IMR-90 (cell line): ENCODE data around the gene ISLR2. TPM values are rescaled to one million over a fixed set of nuclear protein-coding genes. Genes with fewer than 3 reads are reported as not detected.

ENCODE experiments used
- ATAC-seq: fragments of 200-7000 bp; cut with Tn5 transposase; 2 replicates; pipeline ENCODE4 v1.9.1; 2020; ENCODE audit warnings: low read depth, mild to moderate bottlenecking, moderate library complexity
- BruUV-seq: library from RNA; stranded (reverse); fragments of 400-500 nt; replicated peaks from 2 replicates; lab custom pipeline; 2021; lab: Mats Ljungman, UMichigan
- CTCF ChIA-PET: fragments of 300-600 bp; formaldehyde crosslinking; extraction: SDS; loops from one replicate; lab custom pipeline; 2021; ENCODE audit warnings: antibody characterized with exemption; lab: Yijun Ruan, JAX
- POLR2A ChIA-PET: fragments of 300-600 bp; sonication (Branson Sonifier 250); formaldehyde crosslinking; loops from one replicate; lab custom pipeline; 2022; ENCODE audit warnings: antibody characterized with exemption; ENCODE audit not compliant: unreplicated experiment; lab: Charles Lee
- DNase-seq: peaks from one replicate; pipeline ENCODE4 v3.0.0; 2013
- H2AFZ ChIP-seq: replicated peaks from 2 replicates; pipeline ENCODE3; 2013; ENCODE audit warnings: low read length, mild to moderate bottlenecking; ENCODE audit not compliant: poor library complexity
- H2AK5ac ChIP-seq: 2 replicates; pipeline ENCODE4 v1.6.1; 2013; ENCODE audit warnings: low read depth, low read length, inconsistent platforms
- H2AK9ac ChIP-seq: replicated peaks from 2 replicates; pipeline ENCODE3; 2013; ENCODE audit warnings: mild to moderate bottlenecking, low read depth, low read length, moderate library complexity; ENCODE audit not compliant: poor library complexity
- H2BK120ac ChIP-seq: 2 replicates; pipeline ENCODE4 v1.6.1; 2013; ENCODE audit warnings: low read depth, low read length, inconsistent platforms
- H2BK15ac ChIP-seq: 3 replicates; pipeline ENCODE4 v1.6.1; 2013; ENCODE audit warnings: low read depth, low read length, inconsistent platforms
- H2BK20ac ChIP-seq: 2 replicates; pipeline ENCODE4 v1.6.1; 2013; ENCODE audit warnings: low read depth, mild to moderate bottlenecking, inconsistent platforms, low read length, moderate library complexity
- H2BK5ac ChIP-seq: 2 replicates; pipeline ENCODE4 v1.6.1; 2013; ENCODE audit warnings: mild to moderate bottlenecking, low read depth, low read length, inconsistent platforms; ENCODE audit not compliant: poor library complexity, severe bottlenecking
- H3K14ac ChIP-seq: replicated peaks from 2 replicates; pipeline ENCODE4 v1.6.1; 2013; ENCODE audit warnings: low read depth, low read length, inconsistent platforms
- H3K18ac ChIP-seq: 2 replicates; pipeline ENCODE4 v1.6.1; 2013; ENCODE audit warnings: low read depth, low read length, control low read depth
- H3K23ac ChIP-seq: 2 replicates; pipeline ENCODE4 v1.6.1; 2013; ENCODE audit warnings: low read depth, low read length, inconsistent platforms
- H3K27ac ChIP-seq: 2 replicates; pipeline ENCODE4 v1.5.1; 2013; ENCODE audit warnings: mild to moderate bottlenecking, control low read depth, low read length; ENCODE audit not compliant: insufficient read depth
- H3K27me3 ChIP-seq: 2 replicates; pipeline ENCODE4 v1.6.1; 2013; ENCODE audit warnings: low read length; ENCODE audit not compliant: control insufficient read depth, insufficient read depth
- H3K36me3 ChIP-seq: 2 replicates; pipeline ENCODE4 v1.6.1; 2013; ENCODE audit warnings: low read length, mixed read lengths; ENCODE audit not compliant: control insufficient read depth, insufficient read depth
- H3K4ac ChIP-seq: 2 replicates; pipeline ENCODE4 v1.6.1; 2013; ENCODE audit warnings: low read depth, low read length, inconsistent platforms
- H3K4me1 ChIP-seq: 2 replicates; pipeline ENCODE4 v1.6.1; 2013; ENCODE audit warnings: low read length, mixed read lengths; ENCODE audit not compliant: control insufficient read depth, insufficient read depth
- H3K4me2 ChIP-seq: 2 replicates; pipeline ENCODE4 v1.6.1; 2013; ENCODE audit warnings: low read depth, mild to moderate bottlenecking, control low read depth, low read length, moderate library complexity
- H3K4me3 ChIP-seq: 2 replicates; pipeline ENCODE4 v1.5.1; 2013; ENCODE audit warnings: low read depth, mild to moderate bottlenecking, control low read depth, low read length, moderate library complexity; ENCODE audit not compliant: insufficient read depth
- H3K56ac ChIP-seq: 2 replicates; pipeline ENCODE4 v1.6.1; 2013; ENCODE audit warnings: low read length, inconsistent platforms; ENCODE audit not compliant: insufficient read depth; ENCODE audit errors: extremely low read depth
- H3K79me1 ChIP-seq, 2 experiments: 2 replicates each; pipeline ENCODE4 v1.6.1; 2013; ENCODE audit warnings: low read length in 2 of 2, inconsistent platforms in 1 of 2, low read depth in 1 of 2
- H3K9ac ChIP-seq: 2 replicates; pipeline ENCODE4 v1.6.1; 2013; ENCODE audit warnings: low read depth, low read length, control low read depth
- H3K9me1 ChIP-seq: 2 replicates; pipeline ENCODE4 v1.6.1; 2013; ENCODE audit warnings: low read length, inconsistent platforms; ENCODE audit not compliant: insufficient read depth
- H3K9me3 ChIP-seq: 2 replicates; pipeline ENCODE4 v1.6.1; 2013; ENCODE audit warnings: low read length; ENCODE audit not compliant: control insufficient read depth, insufficient read depth
- H4K20me1 ChIP-seq: 2 replicates; pipeline ENCODE4 v1.6.1; 2013; ENCODE audit warnings: low read length, inconsistent platforms; ENCODE audit not compliant: insufficient read depth
- H4K5ac ChIP-seq: 2 replicates; pipeline ENCODE4 v1.6.1; 2013; ENCODE audit warnings: mild to moderate bottlenecking, low read depth, low read length, control low read depth
- H4K8ac ChIP-seq, 2 experiments: 2 replicates each; pipeline ENCODE4 v1.6.1; 2013; ENCODE audit warnings: low read depth in 2 of 2, low read length in 2 of 2, control low read depth in 1 of 2, inconsistent platforms in 1 of 2
- H4K91ac ChIP-seq: 2 replicates; pipeline ENCODE4 v1.6.1; 2013; ENCODE audit warnings: low read depth, low read length, inconsistent platforms; ENCODE audit not compliant: insufficient read depth
- BHLHE40 ChIP-seq: fragments of 150-350 bp; IDR thresholded peaks from 2 replicates; pipeline ENCODE4 v1.6.1; 2016; ENCODE audit warnings: mild to moderate bottlenecking, low read depth, low read length
- CEBPB ChIP-seq: IDR thresholded peaks from 2 replicates; pipeline ENCODE4 v1.6.1; 2012; ENCODE audit warnings: low read depth, low read length, improper control_type of control experiment
- CHD1 ChIP-seq: IDR thresholded peaks from 2 replicates; pipeline ENCODE4 v1.6.1; 2012; ENCODE audit warnings: low read depth, low read length, improper control_type of control experiment
- CTCF ChIP-seq: conservative IDR thresholded peaks from 2 replicates; pipeline ENCODE4 v1.5.1; 2012; ENCODE audit warnings: mild to moderate bottlenecking, low read depth, low read length, improper control_type of control experiment
- ELK1 ChIP-seq: fragments of 150-350 bp; IDR thresholded peaks from 2 replicates; pipeline ENCODE4 v1.6.1; 2016; ENCODE audit warnings: low read depth, mild to moderate bottlenecking, low read length, moderate library complexity, borderline replicate concordance
- FOS ChIP-seq: fragments of 150-350 bp; IDR thresholded peaks from 2 replicates; pipeline ENCODE4 v1.6.1; 2016; ENCODE audit warnings: low read depth, low read length
- MXI1 ChIP-seq: IDR thresholded peaks from 2 replicates; pipeline ENCODE4 v1.6.1; 2012; ENCODE audit warnings: low read depth, mild to moderate bottlenecking, low read length, moderate library complexity, borderline replicate concordance
- NFE2L2 ChIP-seq: fragments of 150-350 bp; IDR thresholded peaks from 2 replicates; pipeline ENCODE4 v1.6.1; 2016; ENCODE audit warnings: low read depth, mild to moderate bottlenecking, low read length
- POLR2A ChIP-seq: IDR thresholded peaks from 2 replicates; pipeline ENCODE4 v1.6.1; 2012; ENCODE audit warnings: mild to moderate bottlenecking, low read depth, low read length
- RCOR1 ChIP-seq: IDR thresholded peaks from 2 replicates; pipeline ENCODE4 v1.6.1; 2012; ENCODE audit warnings: mild to moderate bottlenecking, low read length, improper control_type of control experiment; ENCODE audit not compliant: insufficient replicate concordance
- RFX5 ChIP-seq: IDR thresholded peaks from 2 replicates; pipeline ENCODE4 v1.8.0; 2012; ENCODE audit warnings: low read depth, mild to moderate bottlenecking, low read length, moderate library complexity
- SMC3 ChIP-seq: fragments of 150-350 bp; IDR thresholded peaks from 2 replicates; pipeline ENCODE4 v1.6.1; 2016; ENCODE audit warnings: low read depth, mild to moderate bottlenecking, antibody characterized with exemption, low read length, moderate library complexity
- WGBS, 2 experiments: methylation state at CpG; one replicate each; pipeline versions ENCODE4 v1.1.5 to v1.1.7; 2013; ENCODE audit warnings: missing lambda C conversion rate in 2 of 2; ENCODE audit not compliant: insufficient read length in 1 of 2; ENCODE audit errors: extremely low coverage in 2 of 2; 5-methylcytosine and 5-hydroxymethylcytosine counted together
- dilution Hi-C: fragments of 300-500 bp; cut with HindIII; formaldehyde crosslinking; loops from one replicate; pipeline ENCODE4 v1.14.3; 2018; ENCODE audit warnings: low sequenced_read_pairs; ENCODE audit not compliant: unreplicated experiment
- in situ Hi-C: fragments of 300-500 bp; cut with MboI; formaldehyde crosslinking; loops from 3 replicates; pipeline ENCODE4 v1.14.3; 2019; ENCODE audit warnings: low sequenced_read_pairs, inconsistent platforms, mixed read lengths
- intact Hi-C: fragments of 100-400 bp; cut with micrococcal nuclease; formaldehyde crosslinking; loops from 2 replicates; pipeline ENCODE4 v1.10.0; 2022
- polyA plus RNA-seq, 3 experiments: library from polyadenylated mRNA; depleted of rRNA; stranded (reverse); fragments of >200 nt; gene quantifications; 2 replicates each; pipeline ENCODE4 v1.2.3, GENCODE V29; 2012; ENCODE audit warnings: low replicate concordance in 1 of 3
- total RNA-seq: library from RNA; depleted of rRNA; stranded (reverse); fragments of >200 nt; gene quantifications from 2 replicates; pipeline ENCODE4 v1.2.3, GENCODE V29; 2012
- TF ChIP-seq, protein P1 (sequence below): fragments of 150-350 bp; IDR thresholded peaks from 2 replicates; pipeline ENCODE4 v1.6.1; 2017; ENCODE audit warnings: mild to moderate bottlenecking, antibody characterized with exemption, low read length, low read depth

ISLR2 gene
- total and polyA plus RNA-seq, 2 of the 4 experiments (the other 2 are of a cell fraction): not detected

DNA sequence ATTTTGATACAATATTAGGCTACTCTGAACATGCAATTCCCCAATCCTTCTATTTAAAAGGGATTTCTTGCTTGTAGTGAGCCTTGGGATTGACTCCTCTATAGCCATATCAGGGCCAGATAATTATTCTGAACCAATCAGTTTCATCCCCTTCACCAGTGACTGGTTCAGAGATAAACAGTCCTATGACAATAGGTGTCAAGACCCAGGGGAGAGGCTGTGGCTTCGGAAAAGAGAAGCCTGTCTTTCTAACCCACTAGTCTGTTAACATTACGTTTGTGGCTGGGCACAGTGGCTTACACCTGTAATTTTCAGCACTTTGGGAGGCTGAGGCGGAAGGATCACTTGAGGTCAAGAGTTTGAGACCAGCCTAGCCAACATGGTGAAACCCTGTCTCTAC, 6.2 kb upstream of the ISLR2 start:
- no peak overlapping the region for H3K4me2 ChIP-seq
- no peaks in the 10 kb centered on the region for H3K9me3 ChIP-seq
- no peak overlapping the region for H2BK5ac ChIP-seq
- no peaks in the 10 kb centered on the region; the same call in 1 of the 2 replicates for H3K4me1 ChIP-seq
- DNase-seq (no peak), ATAC-seq (no peak)
- H3K23ac ChIP-seq: no peak overlapping the region
- H2BK120ac ChIP-seq: no peak overlapping the region
- no peak overlapping the region for H2BK15ac ChIP-seq
- no peak for TF ChIP-seq CEBPB
- TF ChIP-seq ELK1: no peak
- no peak for TF ChIP-seq SMC3
- no peak for TF ChIP-seq NFE2L2
- no peak for TF ChIP-seq RFX5
- TF ChIP-seq, protein P1, sequence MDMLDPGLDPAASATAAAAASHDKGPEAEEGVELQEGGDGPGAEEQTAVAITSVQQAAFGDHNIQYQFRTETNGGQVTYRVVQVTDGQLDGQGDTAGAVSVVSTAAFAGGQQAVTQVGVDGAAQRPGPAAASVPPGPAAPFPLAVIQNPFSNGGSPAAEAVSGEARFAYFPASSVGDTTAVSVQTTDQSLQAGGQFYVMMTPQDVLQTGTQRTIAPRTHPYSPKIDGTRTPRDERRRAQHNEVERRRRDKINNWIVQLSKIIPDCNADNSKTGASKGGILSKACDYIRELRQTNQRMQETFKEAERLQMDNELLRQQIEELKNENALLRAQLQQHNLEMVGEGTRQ: no peak
- no peak for TF ChIP-seq FOS
- TF ChIP-seq CHD1: no peak
- TF ChIP-seq MXI1: no peak
- no peak for TF ChIP-seq RCOR1
- no peak for TF ChIP-seq POLR2A
- TF ChIP-seq BHLHE40: no peak
- no peak for TF ChIP-seq CTCF
- ChIA-PET CTCF (no interaction called here), POLR2A (no interaction called here)
- H4K8ac ChIP-seq: no peak overlapping the region
- no peak overlapping the region for H2BK20ac ChIP-seq
- H3K36me3 ChIP-seq: no peaks in the 10 kb centered on the region
- H4K20me1 ChIP-seq: no peaks in the 10 kb centered on the region
- H3K27me3 ChIP-seq: peaks cover 84% of the 10 kb centered on the region
- no peak overlapping the region for H3K4ac ChIP-seq
- no peak overlapping the region for H3K56ac ChIP-seq
- 39% methylated on average over 2 of the region's 3 CpGs; no CpG with 5 or more reads in 1 of the 2 experiments for WGBS, 2 experiments
- no peak overlapping the region for H2AK5ac ChIP-seq
- in situ Hi-C loops (loop anchor here (25.0 kb wide), 1 partner anchor 1487 kb away; no protein-coding TSS in a partner anchor), intact Hi-C loops (no loop called here), dilution Hi-C loops (no loop called here)
- no peak overlapping the region for H3K14ac ChIP-seq
- H3K9me1 ChIP-seq: no peaks in the 10 kb centered on the region
- H4K91ac ChIP-seq: no peak overlapping the region
- no TSS peak for BruUV-seq
- no peak overlapping the region for H3K18ac ChIP-seq
- H2AFZ ChIP-seq: no peak overlapping the region
- no peaks in the 10 kb centered on the region for H3K79me1 ChIP-seq
- no peak overlapping the region for H3K27ac ChIP-seq
- no peak overlapping the region for H3K4me3 ChIP-seq
- H4K5ac ChIP-seq: no peak overlapping the region
- H3K9ac ChIP-seq: no peak overlapping the region
- no peak overlapping the region for H2AK9ac ChIP-seq
